GM12801 (cell line): ENCODE measurements around the gene PSPC1.

ENCODE experiments used
- CTCF ChIP-seq: IDR thresholded peaks from one replicate; pipeline ENCODE4 v1.5.1; 2011; ENCODE audit warnings: control low read depth; ENCODE audit not compliant: insufficient read length; ENCODE audit errors: extremely low read depth

Gene PSPC1

GRCh38 chr13:19737844-19738557 lies 44.7 kb downstream of the PSPC1 start:
- no peak for TF ChIP-seq CTCF

GRCh38 chr13:19726611-19727010 lies 56.1 kb downstream of the PSPC1 start:
- no peak for TF ChIP-seq CTCF

GRCh38 chr13:19725320-19725719 lies 57.4 kb downstream of the PSPC1 start:
- TF ChIP-seq CTCF, result no peak

GRCh38 chr13:19720039-19720438 lies 62.7 kb downstream of the PSPC1 start:
- no peak for TF ChIP-seq CTCF

- no peak for TF ChIP-seq CTCF
Measured at GRCh38 chr13:19713186-19713965, 69.4 kb downstream of the PSPC1 start.

GRCh38 chr13:19695829-19696228 lies 86.9 kb downstream of the PSPC1 start:
- TF ChIP-seq CTCF, result no peak

- no peak for TF ChIP-seq CTCF
Measured at GRCh38 chr13:19695428-19695827, 87.3 kb downstream of the PSPC1 start.
